Activated CD8-positive, alpha-beta memory T cell treated with anti-CD3 and anti-CD28 coated beads, Interleukin-2, amount 50 U/mL, for 1 hour (primary cell): ENCODE measurements around the gene STK17B.
A peak's percentile ranks its signal among the peaks of the same experiment; 100 is the strongest.
"Not testable (repeated sequence)": the region's sequence is repeated elsewhere in the genome, so short reads cannot be mapped to it uniquely, and the experiment has no call there.

Experiments
- DNase-seq: peaks from one replicate; pipeline ENCODE4 v3.0.0-alpha.2; 2020; ENCODE audit errors: extremely low read depth

STK17B gene

GRCh38 chr2:196171248-196171871 lies at the start of gene STK17B:
Gene STK17B (minus strand): TSS chr2:196171578. CDS start chr2:196163383, 8,195 bp downstream.
- DNase-seq, result peak; percentile 92

GRCh38 chr2:196220671-196221070 lies 49.3 kb upstream of the STK17B start:
- no peak for DNase-seq

GRCh38 chr2:196219671-196220070 lies 48.3 kb upstream of the STK17B start:
- DNase-seq, result no peak

- no peak for DNase-seq
These were observed 46.7 kb upstream of the STK17B start for GRCh38 chr2:196218106-196218505.

GRCh38 chr2:196217116-196217515 lies 45.7 kb upstream of the STK17B start:
- DNase-seq, result no peak

GRCh38 chr2:196215376-196215775 lies 44.0 kb upstream of the STK17B start:
- no peak for DNase-seq

- no peak for DNase-seq
These were observed 42.8 kb upstream of the STK17B start for GRCh38 chr2:196214156-196214555.

- no peak for DNase-seq
These were observed 42.0 kb upstream of the STK17B start for GRCh38 chr2:196213252-196213980.

GRCh38 chr2:196208915-196209314 lies 37.5 kb upstream of the STK17B start:
- DNase-seq, result no peak

GRCh38 chr2:196206804-196207203 lies 35.4 kb upstream of the STK17B start:
- DNase-seq, result no peak

GRCh38 chr2:196205881-196206435 lies 34.6 kb upstream of the STK17B start:
- DNase-seq, result no peak

GRCh38 chr2:196205011-196205766 lies 33.8 kb upstream of the STK17B start:
- DNase-seq, result no peak

GRCh38 chr2:196201229-196202009 lies 30.0 kb upstream of the STK17B start:
- no peak for DNase-seq

GRCh38 chr2:196200557-196200956 lies 29.2 kb upstream of the STK17B start:
- no peak for DNase-seq

- DNase-seq, result no peak
These were observed 24.4 kb upstream of the STK17B start for GRCh38 chr2:196195758-196196157.

- no peak for DNase-seq
These were observed 23.9 kb upstream of the STK17B start for GRCh38 chr2:196195302-196195701.

- no peak for DNase-seq
These were observed 20.2 kb upstream of the STK17B start for GRCh38 chr2:196191541-196191940.

- no peak for DNase-seq
These were observed 16.6 kb upstream of the STK17B start for GRCh38 chr2:196187898-196188458.

- not testable (repeated sequence) for DNase-seq
These were observed 15.9 kb upstream of the STK17B start for GRCh38 chr2:196187175-196187700.

GRCh38 chr2:196186266-196186980 lies 15.0 kb upstream of the STK17B start:
- no peak for DNase-seq
